Nephron progenitor cell (in vitro differentiated cells): ENCODE results near the gene TBC1D4.
A peak's percentile ranks its signal among the peaks of the same experiment; 100 is the strongest.

Source experiments
- DNase-seq: peaks from one replicate; pipeline ENCODE4 v3.0.0; 2021
- H3K27ac Mint-ChIP-seq: 2 replicates; pipeline ENCODE4 v1.8.0; 2021; ENCODE audit warnings: mild to moderate bottlenecking, moderate library complexity, mixed read lengths
- H3K27me3 Mint-ChIP-seq: 2 replicates; pipeline ENCODE4 v1.8.0; 2021; ENCODE audit warnings: mild to moderate bottlenecking, low read depth, mixed read lengths; ENCODE audit not compliant: poor library complexity
- H3K36me3 Mint-ChIP-seq: 2 replicates; pipeline ENCODE4 v1.8.0; 2021; ENCODE audit warnings: low read depth, mixed read lengths
- H3K4me1 Mint-ChIP-seq: 2 replicates; pipeline ENCODE4 v1.8.0; 2021; ENCODE audit warnings: mixed read lengths
- H3K4me3 Mint-ChIP-seq: 2 replicates; pipeline ENCODE4 v1.8.0; 2021; ENCODE audit warnings: mild to moderate bottlenecking, moderate library complexity, mixed read lengths
- H3K9me3 Mint-ChIP-seq: 2 replicates; pipeline ENCODE4 v1.8.0; 2021; ENCODE audit warnings: mild to moderate bottlenecking, moderate library complexity, mixed read lengths
- TF ChIP-seq, protein P1 (sequence below): fragments of 200-600 bp; sonication (generic); IDR thresholded peaks from 2 replicates; pipeline ENCODE4 v1.5.0; 2021; ENCODE audit warnings: antibody characterized with exemption

The TBC1D4 gene

DNA sequence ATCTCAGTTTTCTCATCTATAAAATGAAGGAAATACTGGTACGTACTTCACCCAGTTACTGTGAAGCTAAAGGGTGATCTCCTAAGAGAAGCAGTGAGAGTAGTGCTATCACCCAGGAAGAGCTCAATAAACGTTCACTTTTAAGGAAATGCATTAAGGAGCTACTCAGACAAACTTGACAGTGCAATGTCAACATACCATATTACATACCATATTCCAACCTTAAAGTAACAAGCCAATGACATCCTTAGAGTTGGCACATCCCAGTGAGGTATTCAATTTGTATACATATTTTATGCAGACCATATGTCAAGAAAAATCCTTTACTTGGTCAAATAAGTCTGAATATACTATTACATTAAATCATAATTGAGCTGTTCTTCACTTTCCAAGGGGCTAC, 7.0 kb downstream of the TBC1D4 start:
- peaks cover 19% of the 10 kb centered on the region for H3K4me1 Mint-ChIP-seq
- TF ChIP-seq, protein P1, sequence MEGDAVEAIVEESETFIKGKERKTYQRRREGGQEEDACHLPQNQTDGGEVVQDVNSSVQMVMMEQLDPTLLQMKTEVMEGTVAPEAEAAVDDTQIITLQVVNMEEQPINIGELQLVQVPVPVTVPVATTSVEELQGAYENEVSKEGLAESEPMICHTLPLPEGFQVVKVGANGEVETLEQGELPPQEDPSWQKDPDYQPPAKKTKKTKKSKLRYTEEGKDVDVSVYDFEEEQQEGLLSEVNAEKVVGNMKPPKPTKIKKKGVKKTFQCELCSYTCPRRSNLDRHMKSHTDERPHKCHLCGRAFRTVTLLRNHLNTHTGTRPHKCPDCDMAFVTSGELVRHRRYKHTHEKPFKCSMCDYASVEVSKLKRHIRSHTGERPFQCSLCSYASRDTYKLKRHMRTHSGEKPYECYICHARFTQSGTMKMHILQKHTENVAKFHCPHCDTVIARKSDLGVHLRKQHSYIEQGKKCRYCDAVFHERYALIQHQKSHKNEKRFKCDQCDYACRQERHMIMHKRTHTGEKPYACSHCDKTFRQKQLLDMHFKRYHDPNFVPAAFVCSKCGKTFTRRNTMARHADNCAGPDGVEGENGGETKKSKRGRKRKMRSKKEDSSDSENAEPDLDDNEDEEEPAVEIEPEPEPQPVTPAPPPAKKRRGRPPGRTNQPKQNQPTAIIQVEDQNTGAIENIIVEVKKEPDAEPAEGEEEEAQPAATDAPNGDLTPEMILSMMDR = no peak
- H3K36me3 Mint-ChIP-seq = peaks cover 4% of the 10 kb centered on the region
- H3K9me3 Mint-ChIP-seq = peaks cover 3% of the 10 kb centered on the region
- H3K27ac Mint-ChIP-seq = no peak overlapping the region
- H3K4me3 Mint-ChIP-seq = no peak overlapping the region
- peaks cover 5% of the 10 kb centered on the region for H3K27me3 Mint-ChIP-seq
- no peak for DNase-seq

DNA sequence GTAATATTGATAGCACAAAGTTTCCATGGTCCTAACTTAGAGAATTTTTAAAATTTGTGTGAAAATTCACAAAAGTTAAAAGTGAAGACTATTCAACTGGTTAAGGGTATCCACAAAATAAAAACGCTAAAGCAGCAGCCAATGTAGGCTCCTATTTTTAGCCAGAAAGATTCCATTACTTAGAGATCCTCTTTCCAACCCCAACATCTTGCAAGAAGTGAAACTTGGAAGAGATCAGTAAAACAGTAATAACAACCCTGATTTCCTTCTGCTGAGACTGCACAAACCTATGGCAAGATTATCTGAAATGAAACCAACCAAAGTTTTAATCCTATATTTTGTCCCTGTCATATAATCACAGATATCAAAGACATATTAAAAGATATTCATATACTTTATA, 8.5 kb downstream of the TBC1D4 start:
- Mint-ChIP-seq H3K27ac (no peak overlapping the region), H3K4me3 (no peak overlapping the region), H3K36me3 (peaks cover 13% of the 10 kb centered on the region), H3K4me1 (peaks cover 14% of the 10 kb centered on the region), H3K27me3 (no peaks in the 10 kb centered on the region), H3K9me3 (peaks cover 8% of the 10 kb centered on the region)
- TF ChIP-seq, protein P1 = no peak
- DNase-seq = no peak

DNA sequence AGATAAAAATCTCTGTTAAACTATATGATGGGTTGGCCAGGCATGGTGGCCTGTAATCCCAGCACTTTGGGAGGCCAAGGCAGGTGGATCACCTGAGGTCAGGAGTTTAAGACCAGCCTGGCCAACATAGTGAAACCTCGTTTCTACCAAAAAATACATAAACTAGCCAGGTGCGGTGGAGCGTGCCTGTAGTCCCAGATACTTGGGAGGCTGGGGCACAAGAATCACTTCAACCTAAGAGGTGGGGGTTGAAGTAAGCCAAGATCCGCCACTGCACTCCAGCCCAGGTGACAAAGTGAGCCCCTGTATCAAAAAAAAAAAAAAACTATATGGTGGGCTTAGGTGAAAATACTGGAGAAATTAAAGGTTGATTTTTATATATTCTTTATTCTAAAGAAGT, 11.3 kb downstream of the TBC1D4 start:
- Mint-ChIP-seq H3K9me3 (peaks cover 18% of the 10 kb centered on the region), H3K36me3 (peaks cover 25% of the 10 kb centered on the region), H3K27ac (no peak overlapping the region), H3K4me3 (no peak overlapping the region), H3K27me3 (no peaks in the 10 kb centered on the region), H3K4me1 (peaks cover 9% of the 10 kb centered on the region)
- DNase-seq = no peak
- TF ChIP-seq, protein P1 = no peak

DNA sequence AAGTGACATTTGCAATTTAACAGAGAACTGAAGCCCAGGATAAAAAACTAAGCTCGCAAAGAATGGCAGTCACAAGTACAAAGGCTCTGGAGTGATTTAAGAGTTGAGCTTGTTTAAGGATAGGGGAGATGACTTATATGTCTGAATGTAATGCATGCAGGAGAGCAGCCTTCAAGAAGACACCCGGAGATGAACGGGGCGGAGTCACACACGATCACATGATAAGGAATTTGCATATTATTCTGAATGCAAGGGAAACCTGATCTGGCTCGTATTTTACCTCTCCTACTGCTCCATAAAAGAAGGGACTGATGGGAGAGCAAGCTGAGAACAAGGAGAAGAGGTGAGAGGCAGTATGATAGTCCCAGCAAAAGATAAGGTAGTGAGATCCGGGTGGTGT, 12.9 kb downstream of the TBC1D4 start:
- no peaks in the 10 kb centered on the region for H3K27me3 Mint-ChIP-seq
- peaks cover 41% of the 10 kb centered on the region for H3K36me3 Mint-ChIP-seq
- peaks cover 31% of the 10 kb centered on the region for H3K9me3 Mint-ChIP-seq
- H3K4me1 Mint-ChIP-seq = peaks cover 9% of the 10 kb centered on the region
- TF ChIP-seq, protein P1 = no peak
- no peak overlapping the region for H3K4me3 Mint-ChIP-seq
- DNase-seq = peak; percentile 5
- H3K27ac Mint-ChIP-seq = no peak overlapping the region

DNA sequence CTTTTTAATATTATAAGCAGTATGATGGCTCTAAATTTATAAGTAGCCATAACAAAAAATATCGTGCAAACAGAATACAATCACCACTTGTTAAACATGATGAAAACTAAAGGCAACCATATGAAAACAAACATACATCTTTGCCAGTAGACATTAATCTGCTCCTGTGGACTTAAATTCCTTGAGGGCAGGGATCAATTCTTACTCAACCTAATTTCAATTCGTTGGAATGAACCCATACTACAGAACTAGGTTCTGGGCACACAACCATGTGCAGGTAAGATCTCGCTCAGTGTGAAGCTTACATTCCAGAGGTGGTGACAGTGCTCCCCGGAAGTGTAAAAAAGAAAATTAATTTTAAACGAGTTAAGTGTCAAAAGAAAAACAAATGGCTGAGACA, 13.4 kb downstream of the TBC1D4 start:
- Mint-ChIP-seq H3K9me3 (peaks cover 31% of the 10 kb centered on the region), H3K27me3 (no peaks in the 10 kb centered on the region), H3K36me3 (peaks cover 42% of the 10 kb centered on the region), H3K27ac (no peak overlapping the region), H3K4me1 (peaks cover 9% of the 10 kb centered on the region), H3K4me3 (no peak overlapping the region)
- DNase-seq = no peak
- TF ChIP-seq, protein P1 = no peak

DNA sequence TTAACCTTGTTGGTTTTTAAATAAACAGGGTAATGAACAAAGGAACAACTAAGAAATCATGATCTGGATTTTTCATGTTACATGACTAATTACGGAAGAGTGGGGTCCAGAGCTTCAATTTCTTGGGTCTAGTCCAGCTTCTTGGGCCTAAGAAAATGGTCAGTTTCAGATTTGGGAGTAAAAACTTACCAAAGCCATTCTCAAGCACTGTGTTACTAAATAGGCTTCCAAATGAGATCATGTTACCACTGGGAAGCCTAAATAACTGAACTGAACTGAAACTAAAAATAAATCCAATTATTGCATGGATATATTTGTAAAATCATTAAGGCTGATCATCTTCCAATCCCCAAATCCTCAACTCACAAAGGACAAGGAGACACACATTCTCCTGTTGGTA, 13.9 kb downstream of the TBC1D4 start:
- H3K9me3 Mint-ChIP-seq = peaks cover 31% of the 10 kb centered on the region

More for the DNA sequence above, 13.9 kb downstream of the TBC1D4 start:
- no peak for DNase-seq
- Mint-ChIP-seq H3K36me3 (peaks cover 44% of the 10 kb centered on the region), H3K27ac (no peak overlapping the region), H3K4me3 (no peak overlapping the region), H3K27me3 (no peaks in the 10 kb centered on the region), H3K4me1 (peaks cover 9% of the 10 kb centered on the region)
- TF ChIP-seq, protein P1 = no peak
